ENCODE results near the gene DDIT3.

The DDIT3 gene

DNA sequence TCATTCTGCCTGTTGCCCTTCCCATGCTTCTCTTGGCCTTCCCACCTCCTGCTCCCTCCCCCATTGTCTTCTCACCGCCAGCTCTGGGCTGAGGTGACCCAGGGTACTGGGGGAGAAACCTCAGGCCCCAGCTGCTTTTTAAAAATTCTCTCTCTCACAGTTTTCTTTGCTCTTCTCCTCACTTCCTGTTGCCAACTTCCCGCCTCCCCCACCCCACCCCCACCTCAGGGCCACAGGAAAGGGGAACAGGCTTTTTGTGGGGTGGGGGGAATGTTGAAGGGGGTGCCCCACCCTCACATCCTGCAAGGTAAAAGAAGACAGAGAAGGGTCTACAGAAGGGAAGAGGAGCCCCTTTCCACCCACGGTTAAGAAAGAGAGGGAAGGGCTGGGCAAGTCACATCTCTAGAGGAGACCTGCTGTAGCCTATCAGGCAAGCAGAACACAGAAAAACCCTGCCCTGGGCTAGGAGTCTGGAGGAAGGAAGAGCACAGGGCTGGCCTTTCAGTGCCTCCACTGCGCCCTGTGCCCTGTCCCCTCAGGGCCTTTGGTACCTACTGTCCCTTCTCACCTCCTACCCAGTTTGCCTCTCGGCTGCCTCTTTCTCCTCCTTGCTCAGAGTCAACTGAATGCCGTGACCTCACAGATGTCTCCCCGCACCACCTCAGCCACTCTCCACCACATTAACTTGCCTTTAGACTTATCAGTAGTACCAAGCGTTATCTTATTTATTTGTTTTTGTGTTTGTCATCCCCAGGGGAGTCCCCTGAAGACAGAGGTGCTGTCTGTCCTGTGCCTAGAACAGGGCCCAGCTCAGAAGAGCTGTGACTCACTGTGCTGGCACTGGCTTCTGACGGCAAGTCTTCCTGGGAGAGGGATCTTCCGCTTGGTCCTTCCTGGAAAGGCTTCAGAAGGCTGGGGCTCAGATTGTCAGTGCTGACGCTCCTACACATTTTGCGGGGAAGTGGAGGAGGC lies 42.3 kb downstream of the DDIT3 start:
- Histone ChIP-seq H3K27me3 (ENCODE audit: insufficient read depth, low read length) (peaks cover 56% of the 10 kb centered on the region), H3K4me1 (ENCODE audit: insufficient read depth, low read length) (peaks cover 5% of the 10 kb centered on the region), H3K9ac (ENCODE audit: low read depth, low read length) (no peak overlapping the region), H3K9me3 (ENCODE audit: insufficient read depth, low read depth, low read length) (no peaks in the 10 kb centered on the region), H3K36me3 (ENCODE audit: insufficient read depth, low read length) (no peaks in the 10 kb centered on the region), H3K4me3 (ENCODE audit: low read length) (no peak overlapping the region), H3K27ac (ENCODE audit: low read depth, low read length) (no peak overlapping the region)
- WGBS, result 80% methylated on average over 11 of the region's 12 CpGs

DNA sequence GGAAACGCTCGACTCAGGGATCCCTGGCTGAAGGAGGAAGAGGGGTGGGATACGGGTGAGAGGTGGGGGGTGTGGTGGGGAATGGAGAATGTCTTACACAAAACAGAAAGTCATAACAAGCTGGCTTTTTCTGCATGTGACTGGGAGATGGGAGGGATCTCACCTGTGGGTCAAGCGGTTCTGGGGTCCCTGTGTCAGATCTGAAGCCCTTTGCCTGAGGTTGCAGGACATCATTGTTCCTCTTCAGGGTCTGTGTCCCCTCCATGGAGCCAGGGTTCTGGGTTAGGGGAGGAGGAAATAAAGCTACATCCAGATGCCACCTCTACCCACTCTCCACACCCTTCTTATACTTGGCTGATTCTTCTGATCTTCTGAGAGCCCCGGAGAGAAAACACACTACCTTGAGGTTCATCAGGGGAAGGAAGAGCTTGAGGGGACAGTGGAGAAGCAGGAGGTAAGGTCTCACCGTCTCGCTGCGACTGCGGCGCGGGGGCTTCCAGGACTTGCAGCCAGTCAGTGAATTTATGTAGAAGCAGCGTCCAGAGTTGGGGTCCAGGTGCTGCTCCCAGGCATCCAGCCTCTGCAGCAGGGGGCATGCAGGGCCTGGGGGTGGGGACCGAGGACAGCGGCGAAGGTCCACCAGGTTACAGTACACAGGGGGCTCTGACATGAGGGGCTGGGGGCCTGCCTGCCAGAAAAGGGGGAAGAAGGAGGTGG lies 43.2 kb downstream of the DDIT3 start:
- Histone ChIP-seq H3K4me3 (ENCODE audit: low read length) (no peak overlapping the region), H3K4me1 (ENCODE audit: insufficient read depth, low read length) (peaks cover 5% of the 10 kb centered on the region), H3K27ac (ENCODE audit: low read depth, low read length) (no peak overlapping the region), H3K27me3 (ENCODE audit: insufficient read depth, low read length) (peaks cover 65% of the 10 kb centered on the region), H3K9me3 (ENCODE audit: insufficient read depth, low read depth, low read length) (no peaks in the 10 kb centered on the region), H3K36me3 (ENCODE audit: insufficient read depth, low read length) (no peaks in the 10 kb centered on the region), H3K9ac (ENCODE audit: low read depth, low read length) (no peak overlapping the region)
- 87% methylated on average over 15 of the region's 15 CpGs for WGBS

DNA sequence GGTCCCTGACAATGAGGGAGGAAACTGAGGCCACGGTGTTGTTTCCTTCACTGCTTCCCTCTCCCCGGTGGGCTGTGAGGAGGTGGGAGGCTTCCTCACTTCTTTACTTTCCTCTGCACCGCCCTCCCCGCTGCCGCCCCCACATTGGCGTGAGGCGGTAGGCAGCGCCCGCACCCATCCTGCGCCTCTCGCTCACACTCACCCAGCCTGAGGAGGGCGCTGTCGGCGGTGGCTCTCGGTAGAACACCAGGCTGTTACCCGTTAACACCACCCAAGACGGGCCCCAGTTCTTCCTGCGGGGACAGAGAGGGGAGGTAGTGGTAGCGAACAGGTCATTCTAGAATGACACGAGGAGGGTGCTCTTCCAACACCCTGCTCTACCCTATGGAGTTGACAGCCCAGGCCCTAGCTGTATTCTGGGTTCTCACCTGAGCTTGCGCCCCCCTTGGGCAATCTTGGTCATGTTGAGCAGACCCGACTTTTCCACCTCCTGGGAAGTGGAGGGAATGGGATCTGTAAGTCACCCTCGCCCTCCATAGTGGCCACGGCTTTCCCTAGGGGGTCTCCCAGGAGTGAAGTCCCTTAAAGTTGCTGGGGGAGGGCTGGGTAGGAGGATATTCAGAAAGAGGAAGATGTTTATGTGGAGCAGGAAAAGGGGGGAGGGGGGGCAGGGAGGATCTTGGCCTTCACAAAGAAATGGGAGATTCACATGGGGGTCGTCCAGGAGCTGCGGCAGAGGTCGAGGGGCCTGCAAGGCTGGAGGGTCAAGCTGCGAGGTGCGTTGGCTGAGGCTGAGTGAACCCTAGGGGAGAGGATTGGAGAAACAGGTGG lies 43.9 kb downstream of the DDIT3 start:
- Histone ChIP-seq H3K27ac (ENCODE audit: low read depth, low read length) (no peak overlapping the region), H3K4me3 (ENCODE audit: low read length) (peak overlapping the region; percentile 49), H3K9ac (ENCODE audit: low read depth, low read length) (no peak overlapping the region), H3K9me3 (ENCODE audit: insufficient read depth, low read depth, low read length) (no peaks in the 10 kb centered on the region), H3K4me1 (ENCODE audit: insufficient read depth, low read length) (peaks cover 5% of the 10 kb centered on the region), H3K36me3 (ENCODE audit: insufficient read depth, low read length) (no peaks in the 10 kb centered on the region), H3K27me3 (ENCODE audit: insufficient read depth, low read length) (peaks cover 68% of the 10 kb centered on the region)
- 47% methylated on average over 28 of the region's 29 CpGs for whole genome bisulfite sequencing

DNA sequence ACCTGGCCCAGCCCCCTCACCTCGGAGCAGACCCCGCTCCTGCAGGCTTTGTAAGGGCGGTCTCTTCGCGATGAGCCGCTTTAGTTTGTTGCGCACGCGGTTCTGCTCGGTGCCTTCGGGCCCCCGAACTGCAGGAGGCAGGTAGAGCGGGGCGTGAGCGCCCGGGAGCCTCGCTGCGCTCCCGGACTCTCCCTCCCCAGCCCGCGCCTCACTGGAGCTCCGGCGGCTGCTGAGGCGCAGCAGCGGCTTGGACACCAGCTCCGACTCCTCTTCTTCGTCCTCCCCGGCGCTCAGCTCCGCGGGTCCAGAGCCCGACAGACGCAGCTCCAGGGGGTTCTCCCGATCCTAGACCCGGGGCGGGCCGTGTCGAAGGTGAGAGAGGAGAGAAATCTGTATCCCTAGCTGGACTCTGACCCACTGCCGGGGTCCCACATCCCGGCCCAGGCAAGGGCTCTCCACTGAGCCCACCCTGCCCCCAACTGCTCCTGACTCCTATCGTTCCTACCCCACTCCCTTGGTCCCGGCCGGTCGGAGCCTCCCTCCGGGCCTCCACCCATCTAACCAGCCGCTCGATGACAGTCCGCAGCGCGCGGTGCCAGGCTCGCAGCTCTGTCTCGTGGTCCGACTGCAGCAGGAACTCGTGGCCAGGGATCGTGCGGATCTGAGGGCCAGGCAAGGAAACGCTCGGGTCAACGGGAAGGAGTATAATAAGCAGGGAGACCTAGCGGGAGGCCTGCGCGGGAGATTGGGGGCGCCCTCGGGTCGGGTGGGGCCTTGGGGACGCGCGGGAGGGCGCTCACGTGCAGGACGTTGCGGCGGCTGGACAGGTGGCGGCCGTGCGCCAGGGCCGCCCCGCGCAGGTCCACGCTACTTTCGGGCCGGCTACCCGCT lies 44.8 kb downstream of the DDIT3 start:
- Histone ChIP-seq H3K4me3 (ENCODE audit: low read length) (peak overlapping the region; percentile 49), H3K36me3 (ENCODE audit: insufficient read depth, low read length) (no peaks in the 10 kb centered on the region), H3K9ac (ENCODE audit: low read depth, low read length) (peak overlapping the region; percentile 30; the same call in 1 of the 2 replicates), H3K27ac (ENCODE audit: low read depth, low read length) (no peak overlapping the region), H3K9me3 (ENCODE audit: insufficient read depth, low read depth, low read length) (no peaks in the 10 kb centered on the region), H3K4me1 (ENCODE audit: insufficient read depth, low read length) (peaks cover 5% of the 10 kb centered on the region), H3K27me3 (ENCODE audit: insufficient read depth, low read length) (peaks cover 68% of the 10 kb centered on the region)
- WGBS, result 2% methylated on average over 84 of the region's 84 CpGs

DNA sequence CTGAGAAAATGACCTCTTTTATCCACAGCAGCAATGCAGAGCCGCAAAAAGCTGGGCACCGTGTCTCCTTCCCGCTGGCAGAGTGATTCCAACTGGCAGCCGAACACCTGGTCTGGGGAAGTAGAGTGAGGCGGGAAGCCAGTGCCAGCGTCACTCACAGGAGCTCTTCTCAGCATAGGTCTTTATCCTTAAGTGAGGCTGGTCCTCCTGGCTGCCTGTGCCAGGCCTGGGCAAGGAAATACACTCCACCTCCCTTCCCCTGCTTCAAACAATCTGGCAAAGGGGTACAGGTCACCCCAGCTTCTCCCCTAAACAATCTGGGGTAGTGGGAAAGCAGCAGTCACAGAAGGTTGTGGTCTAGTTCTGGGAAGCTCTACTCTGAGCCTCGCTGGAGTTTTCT lies 45.5 kb downstream of the DDIT3 start:
- Histone ChIP-seq H3K27ac (ENCODE audit: low read depth, low read length) (no peak overlapping the region), H3K4me1 (ENCODE audit: insufficient read depth, low read length) (peaks cover 5% of the 10 kb centered on the region), H3K36me3 (ENCODE audit: insufficient read depth, low read length) (no peaks in the 10 kb centered on the region; the same call in 1 of the 2 replicates), H3K4me3 (ENCODE audit: low read length) (peak overlapping the region; percentile 49), H3K27me3 (ENCODE audit: insufficient read depth, low read length) (peaks cover 67% of the 10 kb centered on the region), H3K9me3 (ENCODE audit: insufficient read depth, low read depth, low read length) (no peaks in the 10 kb centered on the region), H3K9ac (ENCODE audit: low read depth, low read length) (no peak overlapping the region; the same call in 1 of the 2 replicates)
- 65% methylated on average over 7 of the region's 7 CpGs for WGBS

DNA sequence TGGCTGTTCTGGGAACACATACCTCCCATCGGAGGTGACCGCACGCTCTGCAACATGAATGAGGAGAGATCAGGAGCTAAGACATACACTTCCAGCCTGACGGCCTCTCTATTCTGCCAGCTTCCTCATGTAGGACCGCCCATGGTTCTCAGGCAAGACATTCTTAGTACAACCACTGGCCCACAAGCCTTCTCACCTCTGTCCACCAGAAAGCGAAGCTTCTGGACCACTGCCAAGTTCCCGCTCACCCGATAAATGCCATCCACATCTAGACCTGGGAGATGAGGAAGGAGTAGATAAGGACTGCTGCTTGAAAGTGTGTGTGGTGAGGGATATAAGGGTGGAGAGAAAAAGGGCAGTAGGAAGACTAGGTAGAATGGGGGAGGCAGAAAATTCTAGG lies 45.9 kb downstream of the DDIT3 start:
- H3K27ac ChIP-seq (ENCODE audit: low read depth, low read length), result no peak overlapping the region
- no peaks in the 10 kb centered on the region; the same call in 1 of the 2 replicates for H3K36me3 ChIP-seq (ENCODE audit: insufficient read depth, low read length)
- H3K9me3 ChIP-seq (ENCODE audit: insufficient read depth, low read depth, low read length), result no peaks in the 10 kb centered on the region
- H3K4me1 ChIP-seq (ENCODE audit: insufficient read depth, low read length), result peaks cover 5% of the 10 kb centered on the region
- no peak overlapping the region for H3K9ac ChIP-seq (ENCODE audit: low read depth, low read length)
- 95% methylated on average over 8 of the region's 8 CpGs for WGBS
- no peak overlapping the region for H3K4me3 ChIP-seq (ENCODE audit: low read length)
- peaks cover 63% of the 10 kb centered on the region for H3K27me3 ChIP-seq (ENCODE audit: insufficient read depth, low read length)

DNA sequence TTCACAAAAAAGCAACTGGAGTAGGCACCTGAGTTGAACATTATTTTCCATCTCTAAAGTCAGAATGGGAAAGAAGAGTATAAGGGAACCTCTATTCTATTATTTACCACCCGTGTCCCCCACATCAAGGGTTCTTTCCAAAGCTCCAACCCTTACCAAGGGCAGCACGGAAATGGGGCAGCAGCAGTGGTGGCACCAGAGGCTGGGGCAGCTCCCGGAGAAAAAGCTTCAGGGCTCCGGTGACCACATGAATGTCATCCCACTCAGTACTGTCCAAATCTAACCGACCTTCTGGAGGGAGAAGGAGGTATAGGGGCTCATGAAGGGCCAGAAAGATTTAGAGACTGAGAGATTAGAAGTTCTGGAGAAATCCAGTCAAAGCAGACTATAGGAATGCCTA lies 46.4 kb downstream of the DDIT3 start:
- no peaks in the 10 kb centered on the region; the same call in 1 of the 2 replicates for H3K36me3 ChIP-seq (ENCODE audit: insufficient read depth, low read length)
- H3K27ac ChIP-seq (ENCODE audit: low read depth, low read length), result no peak overlapping the region
- WGBS, result 95% methylated on average over 5 of the region's 5 CpGs
- peaks cover 60% of the 10 kb centered on the region for H3K27me3 ChIP-seq (ENCODE audit: insufficient read depth, low read length)
- no peak overlapping the region for H3K4me3 ChIP-seq (ENCODE audit: low read length)
- H3K4me1 ChIP-seq (ENCODE audit: insufficient read depth, low read length), result peaks cover 5% of the 10 kb centered on the region
- no peaks in the 10 kb centered on the region for H3K9me3 ChIP-seq (ENCODE audit: insufficient read depth, low read depth, low read length)
- no peak overlapping the region for H3K9ac ChIP-seq (ENCODE audit: low read depth, low read length)

DNA sequence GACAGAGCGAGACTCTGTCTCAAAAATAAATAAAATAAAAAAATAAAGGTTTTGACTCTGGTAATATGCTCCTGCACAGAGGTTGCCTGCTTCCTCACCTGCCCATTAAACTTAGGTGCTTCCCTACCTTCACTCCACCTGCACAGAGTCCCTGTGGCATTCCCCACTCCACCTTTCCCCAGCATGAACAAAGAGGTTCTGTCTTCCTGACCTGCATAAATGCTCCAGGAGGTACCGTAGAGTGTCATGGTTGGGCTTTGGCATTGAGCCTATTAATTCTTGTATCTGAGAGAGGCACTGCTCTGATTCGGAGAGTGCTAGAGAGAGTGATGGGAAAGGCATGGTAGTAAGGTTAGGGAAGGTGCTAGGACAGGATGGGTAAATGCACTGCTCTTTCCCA lies 46.9 kb downstream of the DDIT3 start:
- H3K4me3 ChIP-seq (ENCODE audit: low read length), result no peak overlapping the region
- no peaks in the 10 kb centered on the region; the same call in 1 of the 2 replicates for H3K36me3 ChIP-seq (ENCODE audit: insufficient read depth, low read length)
- H3K4me1 ChIP-seq (ENCODE audit: insufficient read depth, low read length), result peaks cover 5% of the 10 kb centered on the region
- H3K9ac ChIP-seq (ENCODE audit: low read depth, low read length), result no peak overlapping the region
- H3K27me3 ChIP-seq (ENCODE audit: insufficient read depth, low read length), result peaks cover 59% of the 10 kb centered on the region
- no peaks in the 10 kb centered on the region for H3K9me3 ChIP-seq (ENCODE audit: insufficient read depth, low read depth, low read length)
- WGBS, result 80% methylated on average over 2 of the region's 3 CpGs
- no peak overlapping the region for H3K27ac ChIP-seq (ENCODE audit: low read depth, low read length)

DNA sequence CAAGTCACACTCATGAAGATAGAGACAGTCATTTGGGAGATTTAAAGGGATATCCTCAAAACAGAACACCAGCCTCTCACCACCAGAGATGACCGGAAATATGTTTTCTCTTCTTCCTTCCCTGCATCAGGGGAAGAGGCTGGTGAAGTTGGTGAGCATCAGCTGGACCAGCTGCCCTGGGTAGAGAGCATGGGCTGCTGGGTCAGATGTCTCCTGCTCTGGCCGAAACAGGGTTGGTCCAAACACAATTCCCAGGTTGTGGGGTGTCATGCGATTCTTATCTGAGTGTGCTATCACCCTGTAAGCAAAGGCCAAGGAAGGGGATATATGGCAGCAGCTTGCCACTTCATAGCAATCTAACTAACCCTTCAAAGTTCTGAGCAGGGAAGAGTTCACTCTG lies 47.9 kb downstream of the DDIT3 start:
- Histone ChIP-seq H3K27ac (ENCODE audit: low read depth, low read length) (no peak overlapping the region), H3K9me3 (ENCODE audit: insufficient read depth, low read depth, low read length) (no peaks in the 10 kb centered on the region), H3K36me3 (ENCODE audit: insufficient read depth, low read length) (no peaks in the 10 kb centered on the region; the same call in 1 of the 2 replicates), H3K9ac (ENCODE audit: low read depth, low read length) (no peak overlapping the region), H3K4me3 (ENCODE audit: low read length) (no peak overlapping the region), H3K4me1 (ENCODE audit: insufficient read depth, low read length) (peaks cover 5% of the 10 kb centered on the region), H3K27me3 (ENCODE audit: insufficient read depth, low read length) (peaks cover 53% of the 10 kb centered on the region)
- 90% methylated on average over 2 of the region's 3 CpGs for WGBS

- H3K9me3 ChIP-seq (ENCODE audit: insufficient read depth, low read depth, low read length), result no peaks in the 10 kb centered on the region
- no peak overlapping the region for H3K27ac ChIP-seq (ENCODE audit: low read depth, low read length)
- no peak overlapping the region for H3K9ac ChIP-seq (ENCODE audit: low read depth, low read length)
- no peaks in the 10 kb centered on the region; the same call in 1 of the 2 replicates for H3K36me3 ChIP-seq (ENCODE audit: insufficient read depth, low read length)
- peaks cover 46% of the 10 kb centered on the region for H3K27me3 ChIP-seq (ENCODE audit: insufficient read depth, low read length)
- 94% methylated on average over 3 of the region's 3 CpGs for WGBS
- peaks cover 5% of the 10 kb centered on the region for H3K4me1 ChIP-seq (ENCODE audit: insufficient read depth, low read length)
- no peak overlapping the region for H3K4me3 ChIP-seq (ENCODE audit: low read length)
Observed at GRCh38 chr12:57471661-57472060, 48.7 kb downstream of the DDIT3 start.
